Liver (tissue), 3 donors: ENCODE results near the gene THEM4.

Experiments
- EGR1 ChIP-seq, 2 donors: IDR thresholded peaks; 2 replicates each; pipeline ENCODE4 v1.6.1; 2016 to 2018; ENCODE audit warnings: antibody characterized with exemption in 2 of 2, low read depth in 2 of 2
- GABPA ChIP-seq, 2 donors: IDR thresholded peaks in 1 of 2; conservative IDR thresholded peaks in 1 of 2; 2 replicates each; pipeline ENCODE4 v1.6.1; 2016; ENCODE audit warnings: antibody characterized with exemption in 2 of 2, mild to moderate bottlenecking in 1 of 2, moderate library complexity in 1 of 2
- MAX ChIP-seq: IDR thresholded peaks from 2 replicates; pipeline ENCODE4 v1.6.1; 2016; ENCODE audit warnings: antibody characterized with exemption
- RAD21 ChIP-seq, 2 donors: IDR thresholded peaks; 2 replicates each; pipeline ENCODE4 v1.6.1; 2016; ENCODE audit warnings: antibody characterized with exemption in 2 of 2, mild to moderate bottlenecking in 2 of 2
- YY1 ChIP-seq: IDR thresholded peaks from 2 replicates; pipeline ENCODE4 v1.6.1; 2016; ENCODE audit warnings: antibody characterized with exemption, mild to moderate bottlenecking
- TF ChIP-seq, protein P1 (sequence below): fragments of 150-350 bp; IDR thresholded peaks from 2 replicates; pipeline ENCODE4 v1.5.1; 2017; ENCODE audit warnings: improper control_type of control experiment, low read depth, low read length; ENCODE audit not compliant: missing input control
- TF ChIP-seq, protein P2 (sequence below): IDR thresholded peaks from 2 replicates; pipeline ENCODE4 v1.6.1; 2016; ENCODE audit warnings: antibody characterized with exemption, mild to moderate bottlenecking
- donor health status: healthy.
- donor health status: healthy.

- TF ChIP-seq MAX (no peak), YY1 (no peak), RAD21 (IDR thresholded peaks at IDR 0.05) (no peak), EGR1 (IDR thresholded peaks at IDR 0.05; ENCODE audit: low read depth in 2 of 2) (no peak), GABPA (IDR thresholded peaks at IDR 0.05 in 1 of 2, conservative IDR thresholded peaks at IDR 0.05 in 1 of 2) (no peak)
- TF ChIP-seq, protein P1, sequence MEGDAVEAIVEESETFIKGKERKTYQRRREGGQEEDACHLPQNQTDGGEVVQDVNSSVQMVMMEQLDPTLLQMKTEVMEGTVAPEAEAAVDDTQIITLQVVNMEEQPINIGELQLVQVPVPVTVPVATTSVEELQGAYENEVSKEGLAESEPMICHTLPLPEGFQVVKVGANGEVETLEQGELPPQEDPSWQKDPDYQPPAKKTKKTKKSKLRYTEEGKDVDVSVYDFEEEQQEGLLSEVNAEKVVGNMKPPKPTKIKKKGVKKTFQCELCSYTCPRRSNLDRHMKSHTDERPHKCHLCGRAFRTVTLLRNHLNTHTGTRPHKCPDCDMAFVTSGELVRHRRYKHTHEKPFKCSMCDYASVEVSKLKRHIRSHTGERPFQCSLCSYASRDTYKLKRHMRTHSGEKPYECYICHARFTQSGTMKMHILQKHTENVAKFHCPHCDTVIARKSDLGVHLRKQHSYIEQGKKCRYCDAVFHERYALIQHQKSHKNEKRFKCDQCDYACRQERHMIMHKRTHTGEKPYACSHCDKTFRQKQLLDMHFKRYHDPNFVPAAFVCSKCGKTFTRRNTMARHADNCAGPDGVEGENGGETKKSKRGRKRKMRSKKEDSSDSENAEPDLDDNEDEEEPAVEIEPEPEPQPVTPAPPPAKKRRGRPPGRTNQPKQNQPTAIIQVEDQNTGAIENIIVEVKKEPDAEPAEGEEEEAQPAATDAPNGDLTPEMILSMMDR: no peak
- TF ChIP-seq, protein P2, sequence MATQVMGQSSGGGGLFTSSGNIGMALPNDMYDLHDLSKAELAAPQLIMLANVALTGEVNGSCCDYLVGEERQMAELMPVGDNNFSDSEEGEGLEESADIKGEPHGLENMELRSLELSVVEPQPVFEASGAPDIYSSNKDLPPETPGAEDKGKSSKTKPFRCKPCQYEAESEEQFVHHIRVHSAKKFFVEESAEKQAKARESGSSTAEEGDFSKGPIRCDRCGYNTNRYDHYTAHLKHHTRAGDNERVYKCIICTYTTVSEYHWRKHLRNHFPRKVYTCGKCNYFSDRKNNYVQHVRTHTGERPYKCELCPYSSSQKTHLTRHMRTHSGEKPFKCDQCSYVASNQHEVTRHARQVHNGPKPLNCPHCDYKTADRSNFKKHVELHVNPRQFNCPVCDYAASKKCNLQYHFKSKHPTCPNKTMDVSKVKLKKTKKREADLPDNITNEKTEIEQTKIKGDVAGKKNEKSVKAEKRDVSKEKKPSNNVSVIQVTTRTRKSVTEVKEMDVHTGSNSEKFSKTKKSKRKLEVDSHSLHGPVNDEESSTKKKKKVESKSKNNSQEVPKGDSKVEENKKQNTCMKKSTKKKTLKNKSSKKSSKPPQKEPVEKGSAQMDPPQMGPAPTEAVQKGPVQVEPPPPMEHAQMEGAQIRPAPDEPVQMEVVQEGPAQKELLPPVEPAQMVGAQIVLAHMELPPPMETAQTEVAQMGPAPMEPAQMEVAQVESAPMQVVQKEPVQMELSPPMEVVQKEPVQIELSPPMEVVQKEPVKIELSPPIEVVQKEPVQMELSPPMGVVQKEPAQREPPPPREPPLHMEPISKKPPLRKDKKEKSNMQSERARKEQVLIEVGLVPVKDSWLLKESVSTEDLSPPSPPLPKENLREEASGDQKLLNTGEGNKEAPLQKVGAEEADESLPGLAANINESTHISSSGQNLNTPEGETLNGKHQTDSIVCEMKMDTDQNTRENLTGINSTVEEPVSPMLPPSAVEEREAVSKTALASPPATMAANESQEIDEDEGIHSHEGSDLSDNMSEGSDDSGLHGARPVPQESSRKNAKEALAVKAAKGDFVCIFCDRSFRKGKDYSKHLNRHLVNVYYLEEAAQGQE: no peak
Observed at GRCh38 chr1:151843398-151843797, 65.9 kb downstream of the THEM4 start.
